Retinal pigment epithelial cell (primary cell): ENCODE results near the gene ULBP1.
"Not testable (repeated sequence)": the region's sequence is repeated elsewhere in the genome, so short reads cannot be mapped to it uniquely, and the experiment has no call there.

Experiments
- DNase-seq: peaks from one replicate; pipeline ENCODE4 v3.0.0-alpha.2; 2010; ENCODE audit warnings: low read depth
- H3K4me3 ChIP-seq: 2 replicates; pipeline ENCODE4 v1.5.1; 2011; ENCODE audit warnings: mild to moderate bottlenecking, low read length, control low read depth, moderate library complexity
- TF ChIP-seq, protein P1 (sequence below): conservative IDR thresholded peaks from 2 replicates; pipeline ENCODE4 v1.5.1; 2011; ENCODE audit warnings: low read depth, low read length, control low read depth, inconsistent platforms

The ULBP1 gene

GRCh38 chr6:149950423-149950822 is 13.3 kb upstream of the ULBP1 start:
- TF ChIP-seq, protein P1, sequence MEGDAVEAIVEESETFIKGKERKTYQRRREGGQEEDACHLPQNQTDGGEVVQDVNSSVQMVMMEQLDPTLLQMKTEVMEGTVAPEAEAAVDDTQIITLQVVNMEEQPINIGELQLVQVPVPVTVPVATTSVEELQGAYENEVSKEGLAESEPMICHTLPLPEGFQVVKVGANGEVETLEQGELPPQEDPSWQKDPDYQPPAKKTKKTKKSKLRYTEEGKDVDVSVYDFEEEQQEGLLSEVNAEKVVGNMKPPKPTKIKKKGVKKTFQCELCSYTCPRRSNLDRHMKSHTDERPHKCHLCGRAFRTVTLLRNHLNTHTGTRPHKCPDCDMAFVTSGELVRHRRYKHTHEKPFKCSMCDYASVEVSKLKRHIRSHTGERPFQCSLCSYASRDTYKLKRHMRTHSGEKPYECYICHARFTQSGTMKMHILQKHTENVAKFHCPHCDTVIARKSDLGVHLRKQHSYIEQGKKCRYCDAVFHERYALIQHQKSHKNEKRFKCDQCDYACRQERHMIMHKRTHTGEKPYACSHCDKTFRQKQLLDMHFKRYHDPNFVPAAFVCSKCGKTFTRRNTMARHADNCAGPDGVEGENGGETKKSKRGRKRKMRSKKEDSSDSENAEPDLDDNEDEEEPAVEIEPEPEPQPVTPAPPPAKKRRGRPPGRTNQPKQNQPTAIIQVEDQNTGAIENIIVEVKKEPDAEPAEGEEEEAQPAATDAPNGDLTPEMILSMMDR: no peak
- H3K4me3 ChIP-seq: no peak overlapping the region
- no peak for DNase-seq

DNA sequence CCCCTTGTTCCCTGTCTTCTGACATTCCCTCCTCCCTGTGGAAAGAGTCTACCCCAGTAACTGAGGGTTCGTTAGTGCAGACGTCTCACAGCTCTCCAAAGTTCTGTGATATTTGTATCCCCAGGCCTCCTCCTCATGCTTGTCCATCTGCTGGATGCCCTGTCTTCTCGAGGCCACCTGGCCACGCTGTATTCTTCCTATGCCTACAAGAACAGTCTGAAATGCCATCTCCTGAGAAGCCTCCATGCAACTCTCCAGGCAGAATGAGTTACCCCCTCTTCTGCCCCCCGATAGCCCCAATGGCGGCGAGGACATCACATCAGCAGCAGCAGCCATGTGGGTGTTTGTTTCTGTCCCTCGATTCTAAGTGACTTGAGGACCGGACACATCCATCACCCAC is 12.6 kb upstream of the ULBP1 start:
- no peak overlapping the region for H3K4me3 ChIP-seq
- DNase-seq: no peak
- TF ChIP-seq, protein P1: no peak

GRCh38 chr6:149951626-149952025 is 12.1 kb upstream of the ULBP1 start:
- no peak for DNase-seq
- TF ChIP-seq, protein P1: no peak

GRCh38 chr6:149953390-149953789 is 10.4 kb upstream of the ULBP1 start:
- H3K4me3 ChIP-seq, DNase-seq: not testable (repeated sequence)

More at GRCh38 chr6:149951626-149952025, 12.1 kb upstream of the ULBP1 start:
- no peak overlapping the region for H3K4me3 ChIP-seq

- not testable (repeated sequence) for H3K4me3 ChIP-seq, DNase-seq
These were observed 9.8 kb upstream of the ULBP1 start for GRCh38 chr6:149953934-149954327.

DNA sequence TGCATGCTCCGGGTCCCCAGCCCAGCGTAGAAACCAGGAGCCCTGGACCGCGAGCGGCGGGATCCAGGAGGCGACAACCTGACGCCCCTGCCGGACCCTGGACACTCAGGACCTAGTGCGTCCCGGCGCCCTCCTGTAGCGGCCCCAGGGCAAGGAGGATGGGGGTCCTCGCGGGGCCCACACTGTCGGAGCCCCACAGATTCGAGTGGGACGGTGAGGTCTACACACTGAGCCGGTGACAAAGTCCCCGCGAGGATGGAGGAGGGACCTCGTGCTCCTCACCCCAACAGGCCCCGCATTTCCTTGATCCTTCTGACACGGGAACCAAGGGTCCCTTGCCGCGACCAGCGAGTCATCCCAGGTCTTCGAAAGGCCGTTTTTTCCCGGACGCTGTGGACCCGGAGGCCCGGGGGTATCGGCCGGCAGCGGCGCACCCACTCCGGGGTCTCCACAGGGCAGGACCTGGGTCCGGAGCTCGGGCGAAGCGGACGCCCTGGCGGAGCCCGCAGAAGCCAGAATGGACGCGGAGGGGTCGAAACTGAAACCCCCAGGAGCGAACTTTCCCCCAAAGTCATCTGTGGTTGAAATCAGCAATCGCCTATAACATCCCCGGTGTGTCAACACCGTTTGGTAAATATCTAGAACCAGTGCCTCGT is 9.3 kb upstream of the ULBP1 start:
- DNase-seq, H3K4me3 ChIP-seq: not testable (repeated sequence)

- DNase-seq, H3K4me3 ChIP-seq: not testable (repeated sequence)
These were observed 8.6 kb upstream of the ULBP1 start for GRCh38 chr6:149954984-149955653.

GRCh38 chr6:149955654-149956317 is 8.0 kb upstream of the ULBP1 start:
- DNase-seq, H3K4me3 ChIP-seq: not testable (repeated sequence)

GRCh38 chr6:149958124-149958523 is 5.6 kb upstream of the ULBP1 start:
- not testable (repeated sequence) for H3K4me3 ChIP-seq, DNase-seq

DNA sequence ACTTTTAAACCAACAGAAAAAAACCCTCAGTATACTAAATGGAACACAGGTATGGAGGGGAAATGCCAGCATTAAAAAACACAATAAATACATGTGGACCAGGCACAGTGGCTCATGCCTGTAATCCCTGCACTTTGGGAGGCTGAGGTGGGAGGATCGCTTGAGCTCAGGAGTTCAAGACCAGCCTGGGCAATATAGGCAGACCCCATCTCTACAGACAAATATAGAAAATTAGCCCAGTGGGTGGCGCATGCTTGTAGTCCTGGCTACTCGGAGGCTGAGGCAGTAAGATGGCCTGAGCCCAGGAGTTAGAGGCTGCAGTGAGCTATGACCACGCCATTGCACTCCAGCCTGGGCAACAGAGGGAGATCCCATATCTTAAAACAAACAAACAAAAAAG is 3.9 kb upstream of the ULBP1 start:
- not testable (repeated sequence) for H3K4me3 ChIP-seq, DNase-seq

GRCh38 chr6:149960488-149960887 is 3.3 kb upstream of the ULBP1 start:
- TF ChIP-seq, protein P1: no peak
- H3K4me3 ChIP-seq: no peak overlapping the region
- no peak for DNase-seq
